Neural crest cell (in vitro differentiated cells): ENCODE results near the gene YIF1A. TPM values are rescaled to one million over a fixed set of nuclear protein-coding genes. Genes with fewer than 3 reads are reported as not detected.

Experiments used
- DNase-seq: peaks from one replicate; pipeline ENCODE4 v3.0.0; 2021; ENCODE audit warnings: low read depth, mixed read lengths, low spot score
- H3K27ac Mint-ChIP-seq: one replicate; pipeline ENCODE4 v1.8.0; 2021; ENCODE audit warnings: mild to moderate bottlenecking, mixed read lengths; ENCODE audit not compliant: unreplicated experiment
- H3K27me3 Mint-ChIP-seq: 2 replicates; pipeline ENCODE4 v1.8.0; 2021; ENCODE audit warnings: low read depth, mild to moderate bottlenecking, mixed read lengths
- H3K36me3 Mint-ChIP-seq: 2 replicates; pipeline ENCODE4 v1.8.0; 2021; ENCODE audit warnings: low read depth, mild to moderate bottlenecking, mixed read lengths
- H3K4me1 Mint-ChIP-seq: 2 replicates; pipeline ENCODE4 v1.8.0; 2021; ENCODE audit warnings: mixed read lengths
- H3K4me3 Mint-ChIP-seq: one replicate; pipeline ENCODE4 v1.8.0; 2021; ENCODE audit warnings: mild to moderate bottlenecking, mixed read lengths
- H3K9me3 Mint-ChIP-seq: 2 replicates; pipeline ENCODE4 v1.8.0; 2021; ENCODE audit warnings: mixed read lengths
- CTCF ChIP-seq: fragments of 200-600 bp; sonication (generic); conservative IDR thresholded peaks from 2 replicates; pipeline ENCODE4 v1.5.0; 2021; ENCODE audit warnings: antibody characterized with exemption, mild to moderate bottlenecking
- total RNA-seq: library from RNA; stranded (reverse); gene quantifications from 2 replicates; pipeline ENCODE4 v1.2.1, GENCODE V29; 2021

Gene YIF1A
- total RNA-seq, 1 donor from 2014 or later = 60.9 TPM

- Mint-ChIP-seq H3K27ac (no peak within 1 kb of the TSS), H3K36me3 (no peaks in the 10 kb centered on the region), H3K4me1 (peaks cover 33% of the 10 kb centered on the region), H3K9me3 (no peaks in the 10 kb centered on the region), H3K27me3 (peaks cover 53% of the 10 kb centered on the region), H3K4me3 (peak within 1 kb of the TSS; percentile 90)
- DNase-seq = no peak
- no peak for TF ChIP-seq CTCF
Measured at GRCh38 chr11:66291706-66292542, 3.0 kb upstream of the YIF1A start, which contains the start of gene TMEM151A. Gene TMEM151A (plus strand): TSS chr11:66291894. CDS start chr11:66292014, 120 bp downstream.

DNA sequence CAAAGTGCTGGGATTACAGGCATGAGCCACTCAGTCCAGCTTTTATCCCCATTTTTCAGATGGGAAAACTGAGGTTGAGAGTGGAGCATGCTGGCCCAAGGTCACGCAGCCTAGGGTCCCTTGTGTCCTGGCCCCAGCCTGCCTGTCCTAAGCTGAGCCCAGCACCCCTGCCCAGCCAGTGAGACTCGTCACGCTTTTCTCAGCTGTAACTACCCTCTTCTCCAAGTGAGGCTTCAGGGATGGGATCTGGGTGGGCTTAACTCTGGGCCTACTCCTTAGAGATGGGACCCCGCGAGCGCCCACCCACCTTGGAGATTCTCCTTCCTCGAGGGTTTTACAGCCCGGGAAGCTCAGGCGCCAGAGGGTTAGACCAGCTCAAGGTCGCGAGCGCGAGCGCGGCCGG lies 2.4 kb upstream of the YIF1A start:
- DNase-seq = no peak
- no peaks in the 10 kb centered on the region for H3K9me3 Mint-ChIP-seq
- peaks cover 33% of the 10 kb centered on the region for H3K4me1 Mint-ChIP-seq
- H3K4me3 Mint-ChIP-seq = peak overlapping the region; percentile 90
- no peak for TF ChIP-seq CTCF
- no peak overlapping the region for H3K27ac Mint-ChIP-seq
- no peaks in the 10 kb centered on the region for H3K36me3 Mint-ChIP-seq
- peaks cover 50% of the 10 kb centered on the region for H3K27me3 Mint-ChIP-seq

GRCh38 chr11:66290330-66290621 lies 1.3 kb upstream of the YIF1A start:
- peak overlapping the region; percentile 90 for H3K4me3 Mint-ChIP-seq
- H3K9me3 Mint-ChIP-seq = no peaks in the 10 kb centered on the region
- no peaks in the 10 kb centered on the region for H3K36me3 Mint-ChIP-seq
- no peak for TF ChIP-seq CTCF
- no peak overlapping the region for H3K27ac Mint-ChIP-seq
- H3K4me1 Mint-ChIP-seq = peaks cover 33% of the 10 kb centered on the region
- no peak for DNase-seq
- peaks cover 47% of the 10 kb centered on the region for H3K27me3 Mint-ChIP-seq

- H3K27ac Mint-ChIP-seq = peak overlapping the region; percentile 83
- TF ChIP-seq CTCF = no peak
- H3K36me3 Mint-ChIP-seq = no peaks in the 10 kb centered on the region
- H3K4me3 Mint-ChIP-seq = peak overlapping the region; percentile 90
- H3K9me3 Mint-ChIP-seq = no peaks in the 10 kb centered on the region
- DNase-seq = peak; percentile 76
- peaks cover 47% of the 10 kb centered on the region for H3K27me3 Mint-ChIP-seq
- peaks cover 33% of the 10 kb centered on the region for H3K4me1 Mint-ChIP-seq
Measured at GRCh38 chr11:66289548-66290329, 796 bp upstream of the YIF1A start.

- Mint-ChIP-seq H3K36me3 (no peaks in the 10 kb centered on the region), H3K4me1 (peaks cover 36% of the 10 kb centered on the region), H3K27me3 (peaks cover 35% of the 10 kb centered on the region), H3K9me3 (no peaks in the 10 kb centered on the region), H3K4me3 (peak overlapping the region; percentile 91), H3K27ac (peak overlapping the region; percentile 95)
- no peak for TF ChIP-seq CTCF
- no peak for DNase-seq
Measured at GRCh38 chr11:66287889-66288670, 863 bp downstream of the YIF1A start.
